KMS-11 (cell line): ENCODE data around the gene SH3TC1.

Experiments used
- H2AFZ ChIP-seq: fragments of 200-600 bp; sonication (generic); 2 replicates; pipeline ENCODE4 v1.6.1; 2016; ENCODE audit warnings: antibody characterized with exemption, mixed run types, low read depth
- H3K27ac ChIP-seq: fragments of 200-600 bp; sonication (generic); 2 replicates; pipeline ENCODE4 v1.6.1; 2016; ENCODE audit warnings: mild to moderate bottlenecking, mixed run types
- H3K27me3 ChIP-seq: fragments of 200-600 bp; sonication (generic); 2 replicates; pipeline ENCODE4 v1.6.1; 2017; ENCODE audit warnings: mild to moderate bottlenecking, low read depth, mixed run types, moderate library complexity; ENCODE audit not compliant: insufficient read depth
- H3K36me3 ChIP-seq: fragments of 200-600 bp; sonication (generic); 2 replicates; pipeline ENCODE4 v1.6.1; 2017; ENCODE audit warnings: mild to moderate bottlenecking, mixed run types; ENCODE audit not compliant: insufficient read depth
- H3K4me1 ChIP-seq: fragments of 200-600 bp; sonication (generic); 2 replicates; pipeline ENCODE4 v1.6.1; 2016; ENCODE audit warnings: mild to moderate bottlenecking, low read depth, mixed run types; ENCODE audit not compliant: poor library complexity, severe bottlenecking
- H3K4me2 ChIP-seq: fragments of 200-600 bp; sonication (generic); 2 replicates; pipeline ENCODE4 v1.7.0; 2016; ENCODE audit warnings: mild to moderate bottlenecking, mixed run types
- H3K4me3 ChIP-seq: fragments of 200-600 bp; sonication (generic); IDR thresholded peaks from 2 replicates; pipeline ENCODE4 v1.6.1; 2017; ENCODE audit warnings: low read depth, low read length, mixed read lengths; ENCODE audit not compliant: insufficient read depth
- H3K79me2 ChIP-seq: fragments of 200-600 bp; sonication (generic); 2 replicates; pipeline ENCODE4 v1.6.1; 2016; ENCODE audit warnings: low read depth, mixed run types; ENCODE audit not compliant: insufficient read depth
- H3K9ac ChIP-seq: fragments of 200-600 bp; sonication (generic); 2 replicates; pipeline ENCODE4 v1.6.1; 2016; ENCODE audit warnings: mild to moderate bottlenecking, mixed run types
- H4K20me1 ChIP-seq: fragments of 200-600 bp; sonication (generic); 2 replicates; pipeline ENCODE4 v1.6.1; 2016; ENCODE audit warnings: mild to moderate bottlenecking, mixed run types; ENCODE audit not compliant: insufficient read depth
- CTCF ChIP-seq: fragments of 200-600 bp; sonication (generic); conservative IDR thresholded peaks from 2 replicates; pipeline ENCODE4 v1.6.1; 2017; ENCODE audit warnings: low read depth, mild to moderate bottlenecking, antibody characterized with exemption, low read length, moderate library complexity, mixed read lengths

SH3TC1 gene

DNA sequence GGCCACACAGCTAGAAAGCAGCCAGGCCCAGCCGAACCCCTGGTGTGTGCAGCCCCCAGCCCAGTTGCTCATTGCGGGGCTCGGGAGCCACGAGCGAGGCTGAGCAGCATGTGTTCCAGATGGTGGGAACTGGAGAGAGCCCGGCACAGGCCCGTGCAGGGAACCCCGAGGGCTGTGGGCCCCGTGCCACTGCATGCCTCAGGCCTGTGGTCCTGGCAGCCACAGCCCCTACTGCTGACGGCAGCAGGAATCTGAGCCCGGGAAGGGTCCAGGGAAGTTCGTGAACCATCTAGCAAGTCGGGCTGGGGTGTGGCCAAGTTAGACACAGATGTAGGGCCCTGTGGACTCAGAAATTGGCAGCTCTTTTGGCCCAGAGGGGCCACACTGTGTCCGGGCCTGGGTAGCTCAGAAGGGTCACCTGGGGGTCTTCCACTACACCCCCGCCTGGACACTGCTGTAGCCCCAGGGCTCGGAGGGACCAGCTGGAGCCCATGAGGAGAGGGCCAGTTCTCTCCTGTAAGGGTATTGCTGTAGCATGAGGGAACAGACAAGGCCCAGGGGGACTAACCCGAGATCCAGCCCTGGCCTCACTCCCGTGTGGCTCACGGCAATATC, 82.5 kb downstream of the SH3TC1 start:
- H3K4me3 ChIP-seq = no peak overlapping the region
- no peak overlapping the region for H2AFZ ChIP-seq
- H3K4me2 ChIP-seq = no peak overlapping the region

DNA sequence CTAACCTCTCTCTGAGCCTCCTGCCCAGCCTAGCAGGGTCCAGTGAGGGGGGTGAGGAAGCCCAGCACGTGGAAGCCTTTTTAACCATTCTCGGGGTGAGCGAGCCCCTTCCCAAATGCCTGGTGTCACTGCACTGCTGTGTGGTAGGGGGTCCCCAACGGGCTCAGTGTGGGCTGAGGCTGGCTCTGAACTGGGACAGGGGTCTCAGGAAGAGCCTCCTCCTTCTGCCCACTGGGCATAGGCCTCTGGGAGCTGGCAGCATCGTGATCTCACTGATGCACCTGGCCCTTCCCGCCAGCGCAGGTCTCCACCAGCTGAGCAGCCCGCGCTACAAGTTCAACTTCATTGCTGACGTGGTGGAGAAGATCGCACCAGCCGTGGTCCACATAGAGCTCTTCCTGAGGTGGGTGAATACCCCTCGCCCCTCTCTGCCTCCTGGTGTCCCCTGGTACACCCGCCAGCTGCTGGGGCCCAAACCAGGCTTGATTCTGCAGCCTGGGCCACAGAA, 83.1 kb downstream of the SH3TC1 start:
- Histone ChIP-seq H3K9ac (no peak overlapping the region), H4K20me1 (no peaks in the 10 kb centered on the region), H3K79me2 (no peaks in the 10 kb centered on the region), H3K27ac (no peak overlapping the region), H3K4me2 (no peak overlapping the region), H2AFZ (no peak overlapping the region), H3K4me1 (no peaks in the 10 kb centered on the region), H3K36me3 (no peaks in the 10 kb centered on the region), H3K4me3 (no peak overlapping the region), H3K27me3 (no peaks in the 10 kb centered on the region)
- no peak for TF ChIP-seq CTCF

More for the DNA sequence above, 82.5 kb downstream of the SH3TC1 start:
- Histone ChIP-seq H3K36me3 (no peaks in the 10 kb centered on the region), H3K4me1 (no peaks in the 10 kb centered on the region), H3K27me3 (no peaks in the 10 kb centered on the region), H4K20me1 (no peaks in the 10 kb centered on the region), H3K9ac (no peak overlapping the region), H3K27ac (no peak overlapping the region), H3K79me2 (no peaks in the 10 kb centered on the region)
- TF ChIP-seq CTCF = no peak

- Histone ChIP-seq H3K4me2 (no peak overlapping the region), H2AFZ (no peak overlapping the region), H3K27me3 (no peaks in the 10 kb centered on the region), H3K36me3 (no peaks in the 10 kb centered on the region), H3K27ac (no peak overlapping the region), H3K4me1 (no peaks in the 10 kb centered on the region), H3K4me3 (no peak overlapping the region), H3K79me2 (no peaks in the 10 kb centered on the region), H3K9ac (no peak overlapping the region), H4K20me1 (no peaks in the 10 kb centered on the region)
- TF ChIP-seq CTCF = no peak
Observed at GRCh38 chr4:8282742-8283141, 83.7 kb downstream of the SH3TC1 start.

GRCh38 chr4:8283161-8283560, 84.1 kb downstream of the SH3TC1 start:
- Histone ChIP-seq H3K9ac (no peak overlapping the region), H3K27ac (no peak overlapping the region), H3K4me3 (no peak overlapping the region), H4K20me1 (no peaks in the 10 kb centered on the region), H3K79me2 (no peaks in the 10 kb centered on the region), H3K27me3 (no peaks in the 10 kb centered on the region), H3K4me1 (no peaks in the 10 kb centered on the region), H3K36me3 (no peaks in the 10 kb centered on the region), H3K4me2 (no peak overlapping the region), H2AFZ (no peak overlapping the region)
- no peak for TF ChIP-seq CTCF
